GM23338 (cell line): ENCODE data around the gene PERM1. TPM values are rescaled to one million over a fixed set of nuclear protein-coding genes. Genes with fewer than 3 reads are reported as not detected.

Experiments used
- ATAC-seq: fragments of 200-7000 bp; cut with Tn5 transposase; 3 replicates; pipeline ENCODE4 v1.9.1; 2020
- DNase-seq: peaks from one replicate; pipeline ENCODE4 v3.0.0-alpha.2; 2015; ENCODE audit warnings: low spot score
- H2AFZ ChIP-seq: fragments of 200-600 bp; sonication (generic); 2 replicates; pipeline ENCODE4 v1.8.0; 2016; ENCODE audit warnings: antibody characterized with exemption, mild to moderate bottlenecking, moderate library complexity
- H3F3A ChIP-seq: fragments of 200-600 bp; sonication (generic); replicated peaks from 2 replicates; pipeline ENCODE4 v1.8.0; 2017; ENCODE audit warnings: antibody characterized with exemption, mixed run types, low read depth
- H3K27ac ChIP-seq: fragments of 200-600 bp; sonication (generic); 2 replicates; pipeline ENCODE4 v1.6.1; 2016; ENCODE audit warnings: low read depth
- H3K27me3 ChIP-seq: fragments of 200-600 bp; sonication (generic); 2 replicates; pipeline ENCODE4 v1.8.0; 2016; ENCODE audit warnings: mild to moderate bottlenecking, mixed run types, moderate library complexity; ENCODE audit not compliant: insufficient read depth
- H3K36me3 ChIP-seq: fragments of 200-600 bp; sonication (generic); 2 replicates; pipeline ENCODE4 v1.8.0; 2016; ENCODE audit warnings: mild to moderate bottlenecking; ENCODE audit not compliant: insufficient read depth
- H3K4me1 ChIP-seq: fragments of 200-600 bp; sonication (generic); 2 replicates; pipeline ENCODE4 v1.8.0; 2016; ENCODE audit warnings: mild to moderate bottlenecking, moderate library complexity; ENCODE audit not compliant: insufficient read depth
- H3K4me2 ChIP-seq: fragments of 200-600 bp; sonication (generic); 2 replicates; pipeline ENCODE4 v1.7.1; 2017; ENCODE audit warnings: mixed run types
- H3K4me3 ChIP-seq: fragments of 200-600 bp; sonication (generic); 2 replicates; pipeline ENCODE4 v1.6.1; 2016; ENCODE audit warnings: mixed run types
- H3K79me2 ChIP-seq: fragments of 200-600 bp; sonication (generic); replicated peaks from 2 replicates; pipeline ENCODE4 v1.8.0; 2017; ENCODE audit warnings: mild to moderate bottlenecking; ENCODE audit not compliant: insufficient read depth
- H3K9me2 ChIP-seq: fragments of 200-600 bp; sonication (generic); 2 replicates; pipeline ENCODE4 v1.8.0; 2017; ENCODE audit not compliant: insufficient read depth
- H4K20me1 ChIP-seq: fragments of 200-600 bp; sonication (generic); replicated peaks from 2 replicates; pipeline ENCODE4 v1.8.0; 2017; ENCODE audit warnings: mild to moderate bottlenecking; ENCODE audit not compliant: insufficient read depth
- H3K27ac Mint-ChIP-seq: 2 replicates; pipeline ENCODE4 v1.8.0; 2020; ENCODE audit warnings: inconsistent platforms, mild to moderate bottlenecking, moderate library complexity, mixed read lengths
- H3K27me3 Mint-ChIP-seq: 3 replicates; pipeline ENCODE4 v1.8.0; 2022; ENCODE audit warnings: low read depth, mild to moderate bottlenecking, moderate library complexity, mixed read lengths, inconsistent platforms; ENCODE audit not compliant: insufficient read depth, poor library complexity
- H3K36me3 Mint-ChIP-seq: 3 replicates; pipeline ENCODE4 v1.8.0; 2021; ENCODE audit warnings: low read depth, mild to moderate bottlenecking, inconsistent platforms, moderate library complexity, mixed read lengths
- H3K4me1 Mint-ChIP-seq: 3 replicates; pipeline ENCODE4 v1.8.0; 2020; ENCODE audit warnings: mild to moderate bottlenecking, inconsistent platforms, mixed read lengths
- H3K4me3 Mint-ChIP-seq: 3 replicates; pipeline ENCODE4 v1.8.0; 2021; ENCODE audit warnings: moderate library complexity, mild to moderate bottlenecking, inconsistent platforms, mixed read lengths
- H3K9me3 Mint-ChIP-seq: 3 replicates; pipeline ENCODE4 v1.8.0; 2020; ENCODE audit warnings: moderate library complexity, mild to moderate bottlenecking, inconsistent platforms, mixed read lengths
- CREB1 ChIP-seq: fragments of 250-450 bp; sonication (Bioruptor Pico); IDR thresholded peaks from 2 replicates; pipeline ENCODE4 v1.5.0; 2020; ENCODE audit warnings: low read depth, mild to moderate bottlenecking, moderate library complexity
- CTCF ChIP-seq, 2 experiments: fragments of 200-600 bp in 1 of 2; sonication (generic) in 1 of 2; conservative IDR thresholded peaks; 2 replicates each; pipeline versions ENCODE4 v1.5.1 to v1.6.1; 2016 to 2017; ENCODE audit warnings: antibody characterized with exemption in 2 of 2, low read depth in 2 of 2, mild to moderate bottlenecking in 2 of 2, moderate library complexity in 1 of 2
- EZH2 ChIP-seq: fragments of 200-600 bp; sonication (generic); IDR thresholded peaks from one replicate; pipeline ENCODE4 v1.8.0; 2017; ENCODE audit warnings: antibody characterized with exemption, mild to moderate bottlenecking, low read depth; ENCODE audit not compliant: unreplicated experiment
- JUNB ChIP-seq: IDR thresholded peaks from one replicate; pipeline ENCODE4 v1.6.1; 2016; ENCODE audit warnings: antibody characterized with exemption; ENCODE audit not compliant: unreplicated experiment
- NANOG ChIP-seq: IDR thresholded peaks from 2 replicates; pipeline ENCODE4 v1.6.1; 2016; ENCODE audit warnings: antibody characterized with exemption, borderline replicate concordance
- POLR2AphosphoS5 ChIP-seq: IDR thresholded peaks from 2 replicates; pipeline ENCODE4 v1.6.1; 2016; ENCODE audit warnings: antibody characterized with exemption, low read depth
- REST ChIP-seq: IDR thresholded peaks from one replicate; pipeline ENCODE4 v1.6.1; 2018; ENCODE audit warnings: antibody characterized with exemption; ENCODE audit not compliant: unreplicated experiment
- STAT1 ChIP-seq: IDR thresholded peaks from one replicate; pipeline ENCODE4 v1.6.1; 2016; ENCODE audit warnings: antibody characterized with exemption; ENCODE audit not compliant: unreplicated experiment
- ZNF114 ChIP-seq: fragments of 250-450 bp; sonication (Bioruptor Pico); IDR thresholded peaks from 2 replicates; pipeline ENCODE4 v1.5.0; 2020; ENCODE audit warnings: mild to moderate bottlenecking, moderate library complexity
- ZNF331 ChIP-seq: fragments of 250-450 bp; sonication (Bioruptor Pico); IDR thresholded peaks from 2 replicates; pipeline ENCODE4 v1.5.0; 2020; ENCODE audit warnings: low read depth, mild to moderate bottlenecking, moderate library complexity
- ZNF462 ChIP-seq: fragments of 250-450 bp; sonication (Bioruptor Pico); IDR thresholded peaks from 2 replicates; pipeline ENCODE4 v1.5.0; 2020; ENCODE audit warnings: mild to moderate bottlenecking, moderate library complexity
- polyA plus RNA-seq: library from polyadenylated mRNA; unstranded; fragments of >200 nt; fragmentation: Nextera tagmentation; extraction: Ambion mirVana; gene quantifications from 2 replicates; pipeline ENCODE4 v1.2.1, GENCODE V29; 2016
- total RNA-seq: library from RNA; depleted of rRNA; stranded (reverse); fragments of >200 nt; shearing (Covaris generic); gene quantifications from 2 replicates; pipeline ENCODE4 v1.2.3, GENCODE V29; 2014

The PERM1 gene
- total and polyA plus RNA-seq, 2 experiments from 2014 or later, result 1.1 TPM; not detected in 1

GRCh38 chr1:998745-998994, 16.8 kb upstream of the PERM1 start:
- Histone ChIP-seq H3K36me3 (no peaks in the 10 kb centered on the region), H3K79me2 (no peaks in the 10 kb centered on the region), H3K4me2 (peak overlapping the region; percentile 82), H3K9me2 (no peaks in the 10 kb centered on the region), H3K27me3 (peaks cover 92% of the 10 kb centered on the region), H3K27ac (no peak overlapping the region), H3K4me1 (peaks cover 8% of the 10 kb centered on the region), H2AFZ (no peak overlapping the region), H4K20me1 (no peaks in the 10 kb centered on the region), H3F3A (peaks cover 6% of the 10 kb centered on the region; the same call in 1 of the 2 replicates), H3K4me3 (peak overlapping the region; percentile 71)
- Mint-ChIP-seq H3K27me3 (peaks cover 74% of the 10 kb centered on the region), H3K27ac (no peak overlapping the region), H3K4me1 (peaks cover 5% of the 10 kb centered on the region), H3K4me3 (peak overlapping the region; percentile 50; the same call in 2 of the 3 replicates), H3K9me3 (peaks cover 2% of the 10 kb centered on the region; the same call in 1 of the 3 replicates), H3K36me3 (no peaks in the 10 kb centered on the region; the same call in 2 of the 3 replicates)
- TF ChIP-seq JUNB, result no peak
- TF ChIP-seq EZH2, result no peak
- no peak for TF ChIP-seq REST
- no peak for TF ChIP-seq STAT1
- TF ChIP-seq ZNF331 (CRISPR knock-in tag), result no peak
- TF ChIP-seq ZNF462 (CRISPR knock-in tag), result no peak
- TF ChIP-seq POLR2AphosphoS5, result no peak
- TF ChIP-seq ZNF114, result no peak
- no peak for TF ChIP-seq CTCF (conservative IDR thresholded peaks at IDR 0.05; ENCODE audit: low read depth in 2 of 2)
- no peak for TF ChIP-seq CREB1 (CRISPR knock-in tag)
- TF ChIP-seq NANOG, result no peak
- ATAC-seq, result no peak
- no peak for DNase-seq
